HG02763 (cell line): ENCODE data around the gene RAPH1.

Experiments used
- ATAC-seq: cut with Tn5 transposase; IDR thresholded peaks from one replicate; pipeline ENCODE4 v1.9.1; 2021; ENCODE audit warnings: mild to moderate bottlenecking, moderate library complexity; ENCODE audit not compliant: unreplicated experiment

Gene RAPH1

GRCh38 chr2:203366639-203367466 lies 168.2 kb downstream of the RAPH1 start:
- no peak for ATAC-seq

- ATAC-seq, result no peak
Measured at GRCh38 chr2:203361922-203362321, 173.2 kb downstream of the RAPH1 start.

GRCh38 chr2:203361495-203361894 lies 173.6 kb downstream of the RAPH1 start:
- ATAC-seq, result no peak

GRCh38 chr2:203360833-203361430 lies 174.2 kb downstream of the RAPH1 start:
- ATAC-seq, result no peak

- ATAC-seq, result no peak
Measured at GRCh38 chr2:203359450-203359849, 175.7 kb downstream of the RAPH1 start.

- no peak for ATAC-seq
Measured at GRCh38 chr2:203354966-203355365, 180.1 kb downstream of the RAPH1 start.

GRCh38 chr2:203352604-203353255 lies 182.4 kb downstream of the RAPH1 start:
- no peak for ATAC-seq

GRCh38 chr2:203347375-203347774 lies 187.7 kb downstream of the RAPH1 start:
- ATAC-seq, result no peak

GRCh38 chr2:203346612-203347011 lies 188.5 kb downstream of the RAPH1 start:
- no peak for ATAC-seq

GRCh38 chr2:203344667-203345066 lies 190.4 kb downstream of the RAPH1 start:
- no peak for ATAC-seq
